Liver (tissue), 9 donors: ENCODE measurements around the gene ITGAE. TPM values are rescaled to one million over a fixed set of nuclear protein-coding genes. Genes with fewer than 3 reads are reported as not detected.
"Not testable (repeated sequence)": the region's sequence is repeated elsewhere in the genome, so short reads cannot be mapped to it uniquely, and the experiment has no call there.

Source experiments
- DNase-seq: peaks from one replicate; pipeline ENCODE4 v3.0.0-alpha.2; 2017; ENCODE audit warnings: low spot score
- H3K27ac ChIP-seq, 2 donors: one replicate each; pipeline ENCODE4 v1.7.0; 2013; ENCODE audit warnings: inconsistent platforms in 2 of 2, low read length in 2 of 2, control low read depth in 1 of 2, low read depth in 1 of 2, mild to moderate bottlenecking in 1 of 2
- H3K27me3 ChIP-seq, 4 donors: one replicate each; pipeline versions ENCODE4 v1.6.1 to v1.7.0; 2013; ENCODE audit warnings: low read length in 3 of 4, inconsistent platforms in 1 of 4, mild to moderate bottlenecking in 1 of 4, moderate library complexity in 1 of 4; ENCODE audit not compliant: control insufficient read depth in 4 of 4, insufficient read depth in 4 of 4
- H3K36me3 ChIP-seq, 4 donors: one replicate each; pipeline versions ENCODE4 v1.6.1 to v1.7.0; 2013; ENCODE audit warnings: low read length in 3 of 4, mild to moderate bottlenecking in 3 of 4, low read depth in 1 of 4, moderate library complexity in 1 of 4; ENCODE audit not compliant: control insufficient read depth in 4 of 4, insufficient read depth in 3 of 4
- H3K4me1 ChIP-seq, 4 donors: one replicate each; pipeline versions ENCODE4 v1.6.1 to v1.7.0; 2013; ENCODE audit warnings: low read length in 3 of 4, mild to moderate bottlenecking in 3 of 4, moderate library complexity in 1 of 4; ENCODE audit not compliant: control insufficient read depth in 4 of 4, insufficient read depth in 4 of 4
- H3K4me3 ChIP-seq, 3 donors: one replicate each; pipeline versions ENCODE4 v1.6.1 to v1.7.0; 2013; ENCODE audit warnings: low read length in 3 of 3, control low read depth in 1 of 3, low read depth in 1 of 3, mild to moderate bottlenecking in 1 of 3
- H3K9ac ChIP-seq, 2 donors: one replicate each; pipeline ENCODE4 v1.7.0; 2013; ENCODE audit warnings: low read length in 2 of 2, mild to moderate bottlenecking in 2 of 2, moderate library complexity in 2 of 2, control low read depth in 1 of 2, low read depth in 1 of 2
- H3K9me3 ChIP-seq, 4 donors: one replicate each; pipeline versions ENCODE4 v1.6.1 to v1.7.0; 2013; ENCODE audit warnings: low read length in 3 of 4; ENCODE audit not compliant: control insufficient read depth in 4 of 4
- CTCF ChIP-seq: fragments of 150-350 bp; IDR thresholded peaks from 2 replicates; pipeline ENCODE4 v1.5.1; 2017; ENCODE audit warnings: improper control_type of control experiment, low read depth, low read length; ENCODE audit not compliant: missing input control
- EGR1 ChIP-seq, 2 donors: IDR thresholded peaks; 2 replicates each; pipeline ENCODE4 v1.6.1; 2016 to 2018; ENCODE audit warnings: antibody characterized with exemption in 2 of 2, low read depth in 2 of 2
- GABPA ChIP-seq, 2 donors: IDR thresholded peaks in 1 of 2; conservative IDR thresholded peaks in 1 of 2; 2 replicates each; pipeline ENCODE4 v1.6.1; 2016; ENCODE audit warnings: antibody characterized with exemption in 2 of 2, mild to moderate bottlenecking in 1 of 2, moderate library complexity in 1 of 2
- HNF4A ChIP-seq, 2 donors: conservative IDR thresholded peaks; 2 replicates each; pipeline ENCODE4 v1.6.1; 2016; ENCODE audit warnings: antibody characterized with exemption in 2 of 2, mild to moderate bottlenecking in 2 of 2
- RAD21 ChIP-seq, 2 donors: IDR thresholded peaks; 2 replicates each; pipeline ENCODE4 v1.6.1; 2016; ENCODE audit warnings: antibody characterized with exemption in 2 of 2, mild to moderate bottlenecking in 2 of 2
- RXRA ChIP-seq, 2 donors: IDR thresholded peaks; 2 replicates each; pipeline ENCODE4 v1.6.1; 2017 to 2018; ENCODE audit warnings: antibody characterized with exemption in 2 of 2, mild to moderate bottlenecking in 1 of 2
- SP1 ChIP-seq: IDR thresholded peaks from 2 replicates; pipeline ENCODE4 v1.6.1; 2018; ENCODE audit warnings: antibody characterized with exemption, mild to moderate bottlenecking
- TAF1 ChIP-seq: conservative IDR thresholded peaks from 2 replicates; pipeline ENCODE4 v1.6.1; 2016; ENCODE audit warnings: antibody characterized with exemption, mild to moderate bottlenecking
- WGBS: extraction: QIAGEN DNeasy Blood & Tissue Kit; methylation state at CpG from one replicate; pipeline ENCODE4 v1.1.7; 2013; 5-methylcytosine and 5-hydroxymethylcytosine counted together
- polyA plus RNA-seq, 2 donors: library from polyadenylated mRNA; stranded (reverse) in 1 of 2; unstranded in 1 of 2; fragments of 200-250 nt in 1 of 2; fragments of >200 nt in 1 of 2; fragmentation: Nextera tagmentation in 1 of 2; extraction: Ambion mirVana in 1 of 2; gene quantifications; one replicate each; pipeline versions ENCODE4 v1.2.1 to v1.2.3, GENCODE V29; 2013 to 2015
- total RNA-seq, 2 donors: library from RNA; depleted of rRNA; stranded (reverse); fragments of >200 nt; gene quantifications; one replicate each; pipeline ENCODE4 v1.2.3, GENCODE V29; 2014
- donor health status: healthy.
- donor health status: healthy.
- donor health status: healthy.
- donor health status: healthy.
- donor health status: healthy.

ITGAE gene
- total and polyA plus RNA-seq, 4 donors: 6.5 to 17.7 (median 12.1) TPM

- Histone ChIP-seq H3K9me3 (no peaks in the 10 kb centered on the region), H3K27me3 (no peaks in the 10 kb centered on the region), H3K9ac (no peak overlapping the region), H3K4me1 (no peaks in the 10 kb centered on the region), H3K36me3 (no peaks in the 10 kb centered on the region), H3K27ac (no peak overlapping the region), H3K4me3 (no peak overlapping the region)
- DNase-seq: no peak
- WGBS: 85% methylated on average over 20 of the region's 20 CpGs
- TF ChIP-seq TAF1: no peak
- no peak for TF ChIP-seq RAD21 (IDR thresholded peaks at IDR 0.05)
These were observed 95.9 kb downstream of the ITGAE start for GRCh38 chr17:3704931-3705717.

DNA sequence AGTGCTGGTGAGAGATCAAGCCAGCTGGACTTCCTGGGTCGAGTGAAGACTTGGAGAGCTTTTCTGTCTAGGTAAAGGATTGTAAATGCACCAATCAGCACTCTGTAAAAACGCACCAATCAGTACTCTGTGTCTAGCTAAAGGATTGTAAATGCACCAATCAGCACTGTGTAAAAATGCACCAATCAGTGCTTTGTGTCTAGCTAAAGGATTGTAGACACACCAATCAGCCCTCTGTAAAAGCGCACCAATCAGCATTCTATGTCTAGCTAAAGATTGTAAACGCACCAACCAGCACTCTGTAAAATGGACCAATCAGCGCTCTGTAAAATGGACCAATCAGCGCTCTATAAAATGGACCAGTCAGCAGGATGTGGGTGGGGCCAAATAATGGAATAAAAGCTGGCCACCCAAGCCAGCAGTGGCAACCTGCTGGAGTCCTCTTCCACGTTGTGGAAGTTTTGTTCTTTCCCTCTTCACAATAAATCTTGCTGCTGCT, 98.9 kb downstream of the ITGAE start:
- not testable (repeated sequence) for H3K36me3 ChIP-seq, DNase-seq, H3K9ac ChIP-seq, H3K27ac ChIP-seq, H3K4me3 ChIP-seq, H3K4me1 ChIP-seq, H3K27me3 ChIP-seq
- peaks cover 0 to 10% (median 5%) of the 10 kb centered on the region in 4 donors for H3K9me3 ChIP-seq
- WGBS: 90% methylated on average over 7 of the region's 7 CpGs

DNA sequence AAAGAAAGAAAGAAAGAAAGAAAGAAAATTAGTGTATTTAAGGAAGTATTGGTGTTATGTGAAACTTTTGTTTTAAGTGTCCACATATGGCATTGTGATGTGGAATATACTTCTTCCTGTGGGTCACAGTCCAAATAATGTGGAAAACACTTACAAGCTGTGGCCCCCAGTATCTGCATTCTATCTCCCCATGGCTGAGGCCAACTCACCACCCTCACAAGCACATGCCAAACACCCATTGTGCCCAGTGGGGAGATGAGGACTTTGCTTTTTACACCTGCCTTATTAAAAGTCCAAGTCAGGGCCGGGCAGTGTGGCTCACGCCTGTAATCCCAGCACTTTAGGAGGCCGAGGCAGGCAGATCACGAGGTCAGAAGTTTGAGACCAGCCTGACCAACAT, 101.0 kb downstream of the ITGAE start:
- WGBS: 91% methylated on average over 4 of the region's 4 CpGs
- no peak for DNase-seq
- Histone ChIP-seq H3K9ac (no peak overlapping the region), H3K4me3 (no peak overlapping the region), H3K9me3 (peaks cover 0 to 10% (median 5%) of the 10 kb centered on the region in 4 donors), H3K36me3 (no peaks in the 10 kb centered on the region), H3K27ac (no peak overlapping the region), H3K27me3 (no peaks in the 10 kb centered on the region), H3K4me1 (peaks cover 4 to 10% (median 10%) of the 10 kb centered on the region in 4 donors)
- TF ChIP-seq GABPA (IDR thresholded peaks at IDR 0.05 in 1 of 2, conservative IDR thresholded peaks at IDR 0.05 in 1 of 2) (no peak), HNF4A (conservative IDR thresholded peaks at IDR 0.05) (no peak), TAF1 (no peak), RXRA (IDR thresholded peaks at IDR 0.05) (no peak), CTCF (no peak)

- peaks cover 4 to 10% (median 10%) of the 10 kb centered on the region in 4 donors for H3K4me1 ChIP-seq
- TF ChIP-seq EGR1 (IDR thresholded peaks at IDR 0.05; ENCODE audit: low read depth in 2 of 2) (no peak), SP1 (no peak)
- 82% methylated on average over 4 of the region's 4 CpGs for WGBS
- H3K27ac ChIP-seq: no peak overlapping the region
- H3K9me3 ChIP-seq: peaks cover 0 to 10% (median 5%) of the 10 kb centered on the region in 4 donors
- no peak overlapping the region for H3K4me3 ChIP-seq
- no peak for DNase-seq
- no peaks in the 10 kb centered on the region for H3K36me3 ChIP-seq
- H3K27me3 ChIP-seq: no peaks in the 10 kb centered on the region
- no peak overlapping the region for H3K9ac ChIP-seq
These were observed 102.8 kb downstream of the ITGAE start for GRCh38 chr17:3698139-3698538.
